HUDEP-2 (cell line): ENCODE measurements around the gene ODC1.
A peak's percentile ranks its signal among the peaks of the same experiment; 100 is the strongest.

Experiments used
- DNase-seq, 76 experiments: peaks; one replicate each; lab custom pipeline; 2025; ENCODE audit not compliant: unreplicated experiment in 76 of 76; lab: John Stamatoyannopoulos, UW

Gene ODC1

DNA sequence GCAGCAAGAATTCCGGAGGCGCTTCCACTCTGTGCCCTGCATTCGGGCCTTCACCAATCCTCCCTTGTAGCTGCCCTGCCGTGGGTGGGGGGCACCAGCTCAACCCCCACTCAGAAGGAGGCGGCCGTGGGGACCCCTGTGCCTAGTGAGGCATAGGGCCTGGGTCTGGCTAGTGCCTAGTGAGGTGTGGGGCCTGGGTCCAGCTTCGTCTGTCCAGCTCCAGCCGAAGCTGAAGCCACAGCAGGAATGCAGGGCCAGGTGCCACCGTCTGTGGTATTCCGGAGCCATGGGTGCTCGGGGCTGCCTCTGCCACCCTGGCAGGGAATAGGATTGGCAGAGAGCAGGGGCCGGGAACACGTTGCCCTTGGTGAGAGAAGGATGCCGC lies 12.3 kb downstream of the ODC1 start:
- DNase-seq = no peak

DNA sequence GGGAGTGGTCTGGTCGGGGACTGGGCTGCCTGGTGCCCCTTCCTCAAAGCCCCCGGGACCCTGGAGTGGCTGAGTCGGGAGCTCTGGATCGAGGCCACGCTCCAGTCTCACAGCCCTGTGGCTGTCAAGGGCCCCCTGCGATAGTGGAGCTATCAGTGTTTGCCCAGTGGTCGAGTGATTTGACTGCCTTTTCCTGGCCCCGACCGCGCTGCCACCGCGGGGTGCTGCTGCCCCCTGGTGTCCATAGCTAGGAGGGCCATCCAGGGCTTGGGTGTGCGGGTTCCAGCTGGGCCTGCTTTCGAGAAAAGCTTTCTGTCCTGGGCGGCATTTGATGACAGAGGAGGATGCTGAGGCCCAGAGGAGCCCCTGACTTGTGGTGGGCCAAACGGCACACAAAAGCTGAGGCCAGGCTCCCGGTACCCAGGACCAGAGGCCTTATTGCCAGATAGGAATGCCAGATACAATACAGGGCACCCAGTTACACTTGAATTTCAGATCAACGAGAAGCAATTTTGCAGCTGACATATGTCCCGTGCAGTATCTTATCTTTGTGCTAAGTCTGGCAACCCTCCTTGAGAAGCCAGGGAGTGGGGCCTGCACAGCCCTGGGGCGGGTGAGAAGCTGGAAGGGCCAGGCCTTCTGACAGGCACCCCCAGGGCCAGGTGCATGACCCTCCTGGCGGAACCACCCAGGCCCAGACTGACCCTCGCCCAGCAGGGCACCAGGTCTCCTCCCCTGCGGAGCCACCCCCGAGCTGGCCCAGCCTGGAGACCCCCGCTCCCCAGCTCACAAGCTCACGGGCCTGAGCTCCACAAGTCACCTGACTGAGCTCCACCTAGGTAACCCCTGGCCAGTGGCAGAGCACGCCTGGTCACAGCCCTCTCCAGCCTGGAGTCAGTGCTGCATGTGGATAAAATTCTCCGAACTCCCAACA lies 13.0 kb downstream of the ODC1 start:
- DNase-seq = peak in 74 of 76 experiments; percentile 23 to 92 (median 78)

DNA sequence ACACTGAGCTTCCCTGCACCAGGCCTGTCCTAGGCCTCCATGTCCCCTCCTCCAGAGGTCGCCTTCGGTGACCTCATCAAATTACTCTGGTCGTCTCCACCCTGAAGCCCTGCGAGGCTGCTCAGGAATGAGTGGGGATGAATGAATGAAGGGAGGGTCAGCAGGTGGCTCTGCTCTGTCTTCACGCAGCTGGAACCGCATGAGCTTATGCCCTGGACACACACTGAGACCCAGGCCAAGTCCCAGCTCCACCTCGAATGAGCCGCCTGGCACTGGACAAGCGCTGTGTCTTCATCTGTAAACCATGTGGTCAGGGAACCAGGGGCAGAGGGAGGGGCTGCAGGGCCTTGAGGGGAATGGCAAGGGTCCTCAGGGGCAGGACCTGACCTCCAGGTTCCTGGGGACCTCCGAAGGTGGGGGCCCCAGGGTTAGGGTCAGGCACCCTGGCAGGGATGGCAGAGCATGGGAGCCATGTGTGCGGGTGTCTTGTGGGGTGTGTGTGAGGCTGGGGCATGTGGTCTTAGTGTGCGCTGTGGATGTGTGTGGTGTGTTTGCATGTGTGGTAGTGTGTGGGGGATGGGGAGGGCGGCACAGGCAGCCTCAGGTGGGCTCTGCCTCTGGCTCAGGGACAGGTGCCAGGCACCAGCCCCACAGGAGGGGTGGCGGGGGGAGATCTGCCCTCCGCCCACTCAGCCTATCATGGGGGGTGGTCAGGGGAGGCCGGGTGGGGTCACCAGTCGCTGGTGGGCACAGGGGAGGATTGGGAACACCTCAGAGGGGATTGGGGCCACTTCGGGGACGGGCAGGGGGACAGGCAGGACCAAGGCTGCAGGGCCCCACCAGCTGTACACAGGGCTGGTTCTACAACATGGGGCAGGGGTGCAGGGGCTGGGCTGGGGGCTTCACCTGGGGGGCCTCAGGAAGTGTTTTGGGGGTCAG lies 13.9 kb downstream of the ODC1 start:
- DNase-seq = peak in 3 of 76 experiments; percentile 6 to 31 (median 24)

DNA sequence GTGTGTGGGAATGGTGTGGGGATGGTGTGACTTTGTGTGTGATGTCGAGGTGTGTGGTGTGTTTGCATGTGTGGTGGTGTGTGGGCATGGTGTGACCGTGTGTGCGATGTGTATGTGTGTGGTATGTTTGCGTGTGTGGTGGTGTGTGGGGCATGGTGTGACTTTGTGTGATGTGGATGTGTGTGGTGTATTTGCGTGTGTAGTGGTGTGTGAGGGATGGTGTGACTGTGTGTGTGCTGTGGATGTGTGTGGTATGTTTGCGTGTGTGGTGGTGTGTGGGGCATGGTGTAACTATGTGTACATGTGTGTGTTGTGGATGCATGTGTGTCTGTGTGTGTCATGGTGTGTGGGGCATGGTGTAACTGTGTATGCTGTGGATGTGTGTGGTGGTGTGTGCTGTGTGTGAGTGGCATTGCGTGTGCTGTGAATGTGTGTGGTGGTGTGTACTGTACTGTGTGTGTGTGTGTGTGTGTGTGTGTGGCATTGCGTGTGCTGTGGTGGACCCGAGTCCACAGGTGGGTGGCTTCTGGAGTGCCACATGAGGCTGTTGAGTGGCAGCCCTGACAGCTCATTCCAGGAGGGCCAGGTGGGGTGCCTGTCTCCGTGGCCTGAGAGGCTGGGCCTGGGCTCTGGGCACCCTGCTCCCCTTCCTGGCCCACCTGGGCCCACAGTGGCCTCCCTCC lies 14.7 kb downstream of the ODC1 start:
- DNase-seq = no peak

DNA sequence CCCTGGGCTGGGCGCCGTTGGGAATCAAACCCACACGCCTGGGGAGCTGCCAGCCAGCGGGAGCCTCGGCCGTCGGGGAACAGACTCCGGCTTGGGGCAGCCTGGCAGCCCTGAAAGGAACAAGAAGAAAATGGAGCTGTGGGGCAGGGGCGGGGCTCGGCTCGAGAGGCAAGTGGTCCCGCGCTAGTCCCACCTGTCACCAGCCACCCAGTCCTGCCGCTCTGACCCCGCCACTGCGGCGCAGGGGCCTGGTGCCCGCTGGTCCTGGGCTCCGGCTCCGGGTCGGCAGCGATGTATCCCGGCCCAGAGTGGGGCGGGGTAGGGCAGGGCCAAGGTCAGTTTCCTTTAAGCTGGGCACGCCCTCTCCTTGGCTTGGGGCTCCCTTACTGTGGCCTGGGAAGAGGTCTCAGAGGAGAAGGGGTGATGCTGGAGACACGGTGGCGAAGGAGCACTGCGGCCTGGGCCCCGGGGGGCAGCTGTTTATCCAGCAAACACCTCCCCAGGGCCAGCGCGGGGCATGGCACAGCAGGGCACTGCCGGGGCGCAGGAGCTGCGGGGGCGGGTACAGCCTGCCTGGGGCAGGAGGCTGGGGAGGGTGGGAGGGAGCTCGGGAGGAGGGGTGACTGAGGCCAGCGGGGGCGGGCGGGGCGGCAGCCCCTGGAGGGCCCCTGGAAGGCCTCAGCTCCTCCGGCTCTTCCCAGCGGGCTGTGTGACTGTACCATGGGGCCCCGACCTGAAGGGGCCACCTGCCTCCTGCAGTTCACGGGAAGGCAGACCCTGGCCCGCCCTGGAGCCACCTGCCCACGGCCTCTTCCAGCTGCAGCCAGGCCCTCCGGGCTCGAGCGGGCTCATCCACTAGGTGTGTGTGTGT lies 15.6 kb downstream of the ODC1 start:
- peak in 19 of 76 experiments; percentile 9 to 60 (median 35) for DNase-seq

DNA sequence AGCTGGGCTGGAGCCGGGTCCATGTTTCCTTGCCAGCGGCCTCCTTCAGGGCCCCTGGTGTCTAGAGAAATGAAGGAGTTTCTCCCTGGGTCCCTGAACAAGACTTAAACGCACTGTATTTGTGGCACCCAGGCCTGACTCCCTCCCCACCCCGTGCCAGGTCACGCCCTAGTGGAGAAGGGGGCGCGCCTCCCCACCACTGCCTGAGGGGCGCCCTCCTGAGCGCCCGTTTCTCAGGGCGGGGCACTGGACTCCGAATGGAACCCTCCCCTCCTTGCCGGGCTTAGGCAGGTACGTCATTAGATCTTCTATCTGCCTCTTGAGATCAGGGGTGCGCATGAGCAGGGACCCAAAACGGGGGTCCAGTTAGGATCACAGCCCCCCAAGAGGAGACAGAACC lies 16.3 kb downstream of the ODC1 start:
- peak in 2 of 76 experiments; percentile 4 to 25 for DNase-seq

DNA sequence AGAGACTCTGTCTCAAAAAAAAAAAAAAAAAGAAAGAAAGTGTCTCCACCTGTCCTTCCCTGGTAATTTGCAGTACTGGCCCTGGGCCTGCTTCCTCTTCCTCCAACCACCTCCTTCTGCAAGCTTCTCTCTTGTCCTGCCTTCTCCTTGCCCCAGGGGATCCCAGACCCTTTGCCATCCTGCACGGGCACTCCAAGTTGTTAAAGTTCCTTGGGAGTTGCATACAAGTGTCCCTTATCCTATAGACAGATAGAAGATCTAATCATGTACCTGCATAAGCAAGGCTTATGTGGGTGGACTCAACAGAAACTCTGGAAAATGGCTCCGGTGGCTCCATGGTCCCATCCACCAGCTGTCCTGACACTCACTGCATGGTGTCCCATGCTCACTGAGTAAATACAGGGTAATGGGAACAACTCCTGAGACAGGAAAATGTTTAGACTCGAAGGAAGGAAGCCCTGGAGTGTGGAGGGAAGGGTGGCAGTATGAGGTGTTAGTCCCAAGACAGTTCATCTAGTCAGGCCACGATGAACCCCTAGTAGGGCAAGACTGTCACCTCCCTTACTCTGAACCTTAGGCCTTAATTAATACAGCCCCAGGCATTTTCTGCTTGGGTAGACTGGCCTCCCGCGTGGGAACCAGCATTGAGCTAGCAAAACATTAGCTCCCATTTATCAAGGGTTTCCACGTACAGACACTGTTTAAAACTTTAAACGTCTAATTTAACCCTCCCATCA lies 17.1 kb downstream of the ODC1 start:
- DNase-seq = no peak

DNA sequence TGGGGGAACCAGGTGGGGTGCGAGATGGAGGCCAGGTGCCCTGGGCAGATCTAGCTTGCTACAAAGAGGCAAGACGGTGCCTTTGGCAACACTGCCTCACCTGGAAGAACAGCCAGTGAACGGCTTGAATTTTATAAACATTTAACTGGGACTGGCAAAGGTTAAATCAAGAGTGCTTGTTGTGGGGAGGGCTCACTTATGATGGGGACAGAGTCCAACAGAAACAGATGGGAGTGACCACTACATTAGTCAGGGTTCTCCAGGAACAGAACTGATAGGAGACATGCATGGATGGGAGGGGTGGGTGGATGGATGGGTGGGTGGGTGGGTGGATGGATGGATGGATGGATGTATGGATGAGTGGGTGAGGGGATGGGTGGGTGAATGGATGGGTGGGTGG lies 19.2 kb downstream of the ODC1 start:
- no peak for DNase-seq

DNA sequence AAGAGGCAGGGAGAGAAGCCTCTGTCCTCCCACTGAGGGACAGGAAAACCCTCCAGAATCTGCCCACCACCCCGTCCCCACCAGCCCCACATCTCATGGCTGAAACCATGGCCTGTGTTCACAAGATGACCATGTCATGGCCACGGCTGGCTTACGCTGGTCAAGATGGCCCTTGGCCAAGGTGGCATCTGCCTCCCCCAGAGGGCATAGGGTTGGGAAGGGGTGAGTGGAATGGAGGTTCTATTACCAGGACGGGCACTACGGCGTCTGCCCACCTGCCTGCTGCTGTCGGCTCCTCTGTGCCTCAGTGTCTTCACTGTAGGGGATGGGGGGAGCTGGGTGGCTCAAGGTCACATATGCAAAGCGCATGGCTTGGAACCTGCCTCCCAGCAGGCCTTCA lies 19.8 kb downstream of the ODC1 start:
- no peak for DNase-seq

DNA sequence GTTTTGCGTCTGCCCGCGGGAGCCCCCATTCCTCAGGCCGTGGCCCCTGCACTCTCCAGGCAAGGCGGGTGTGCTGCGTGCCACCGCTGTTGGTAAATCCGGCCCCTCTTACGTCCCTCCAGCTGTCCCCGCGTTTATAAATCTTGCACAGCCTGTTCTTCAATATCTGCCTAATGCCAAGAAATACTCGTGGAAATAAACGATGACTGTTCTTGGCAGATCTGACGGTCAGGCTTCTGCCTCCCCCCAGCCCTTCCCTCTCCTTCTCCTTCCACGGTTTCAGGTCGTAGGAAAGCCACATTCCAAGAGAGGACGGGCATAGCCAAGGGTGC lies 20.5 kb downstream of the ODC1 start:
- no peak for DNase-seq

DNA sequence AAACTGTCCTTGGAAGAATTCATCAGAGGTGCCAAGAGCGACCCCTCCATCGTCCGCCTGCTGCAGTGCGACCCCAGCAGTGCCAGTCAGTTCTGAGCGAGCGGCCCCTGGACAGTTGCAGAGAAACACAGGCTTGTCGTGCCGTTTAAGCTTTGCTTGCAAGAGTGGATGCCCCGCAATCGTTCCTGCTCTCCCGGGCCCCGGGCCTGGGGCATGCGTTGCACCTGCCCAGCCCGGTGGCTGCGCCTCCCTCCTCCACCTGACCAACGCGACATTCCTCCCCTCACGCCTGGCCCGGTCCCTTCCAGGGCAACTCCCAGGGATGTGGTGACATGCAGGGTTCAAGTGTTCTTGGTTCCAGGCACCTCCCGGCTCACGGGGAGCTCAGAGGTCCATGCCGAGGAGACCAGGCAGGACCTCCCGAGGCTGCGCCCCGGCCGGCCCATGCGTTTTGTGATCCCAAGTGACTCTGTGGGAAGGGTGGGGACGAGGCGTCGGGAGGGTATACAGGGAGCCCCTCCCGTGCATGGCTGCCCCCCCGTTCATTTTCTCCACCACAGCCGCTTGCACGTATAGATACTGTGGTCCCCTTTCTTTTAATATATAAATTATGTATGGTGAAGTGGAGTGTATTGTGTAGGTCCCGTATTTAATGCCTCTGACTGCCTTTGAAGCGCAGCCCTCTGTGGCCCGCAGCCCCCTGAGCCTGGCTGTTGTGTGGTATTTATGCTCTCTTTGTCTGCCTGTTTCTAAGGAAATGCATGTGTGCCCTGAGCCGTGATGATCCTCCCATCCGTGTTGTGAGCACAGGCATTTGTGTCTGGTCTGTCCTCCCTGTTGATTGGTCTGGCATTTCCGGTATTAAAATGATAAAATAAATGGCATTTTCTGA lies 21.2 kb downstream of the ODC1 start:
- DNase-seq = no peak

DNA sequence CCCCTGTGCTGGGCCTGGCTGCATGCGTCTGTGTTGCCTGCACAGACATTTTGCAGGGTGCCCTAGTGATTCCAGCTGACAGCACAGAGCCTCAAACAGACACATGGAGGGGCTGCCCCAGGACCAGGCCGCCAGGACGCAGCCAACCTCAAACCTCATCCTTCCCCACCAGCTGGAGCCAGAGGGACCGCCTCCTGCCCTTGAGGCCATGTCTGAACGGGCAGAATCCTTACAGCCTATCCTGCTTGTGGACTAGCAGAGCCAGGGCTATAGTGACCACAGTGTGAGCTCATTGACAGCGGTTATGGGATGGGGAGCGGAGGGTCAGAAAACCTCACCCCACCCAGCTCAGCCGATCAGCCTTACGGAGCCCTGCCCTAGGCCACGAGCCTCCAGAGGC lies 22.4 kb downstream of the ODC1 start:
- no peak for DNase-seq

DNA sequence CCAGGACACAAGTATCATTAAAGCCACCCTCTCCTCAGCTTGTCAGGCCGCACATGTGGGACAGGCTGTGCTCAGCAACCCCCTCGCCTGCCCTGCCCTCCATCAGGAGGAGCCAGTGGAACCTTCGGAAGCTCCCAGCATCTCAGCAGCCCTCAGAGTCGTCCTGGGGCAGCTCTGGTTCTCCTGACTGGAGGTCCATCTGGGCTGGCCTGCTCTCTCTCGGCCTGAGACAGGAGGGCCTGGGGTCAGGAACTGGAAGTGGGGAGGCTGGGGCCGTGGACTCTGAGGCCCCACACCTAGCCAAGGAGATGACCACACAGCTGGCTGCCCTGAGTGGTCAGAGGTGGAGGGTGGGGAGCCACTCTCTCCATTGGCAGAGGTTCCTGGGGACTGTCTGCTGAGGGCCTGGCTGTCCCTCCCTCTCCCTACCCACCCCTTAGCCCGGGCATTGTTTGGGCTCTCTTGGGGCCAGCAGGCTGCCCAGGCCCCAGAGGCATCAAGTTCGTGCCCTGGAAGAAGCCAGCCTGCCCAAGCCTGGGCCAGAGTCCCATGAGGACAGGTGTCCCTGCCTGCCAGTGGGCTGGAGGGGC lies 23.1 kb downstream of the ODC1 start:
- no peak for DNase-seq

DNA sequence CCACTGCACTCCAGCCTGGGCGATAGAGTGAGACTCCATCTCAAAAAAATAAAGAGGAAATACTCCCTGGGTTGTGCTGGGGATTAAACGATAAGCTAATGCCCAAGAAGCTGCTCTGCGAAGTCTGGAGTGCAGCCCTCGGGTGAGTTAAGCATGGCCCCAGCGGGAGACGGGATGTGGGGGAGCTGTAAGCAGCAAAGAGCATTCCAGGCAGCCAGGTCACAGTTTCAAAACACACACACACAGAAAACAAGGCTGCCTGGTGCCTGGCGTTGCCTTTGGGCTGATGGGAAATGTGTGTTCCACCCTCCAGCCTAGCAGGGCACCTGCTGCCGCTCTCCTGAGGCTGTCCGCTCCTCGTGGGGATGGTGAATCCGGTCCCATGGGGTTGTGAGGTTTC lies 24.1 kb downstream of the ODC1 start:
- no peak for DNase-seq

DNA sequence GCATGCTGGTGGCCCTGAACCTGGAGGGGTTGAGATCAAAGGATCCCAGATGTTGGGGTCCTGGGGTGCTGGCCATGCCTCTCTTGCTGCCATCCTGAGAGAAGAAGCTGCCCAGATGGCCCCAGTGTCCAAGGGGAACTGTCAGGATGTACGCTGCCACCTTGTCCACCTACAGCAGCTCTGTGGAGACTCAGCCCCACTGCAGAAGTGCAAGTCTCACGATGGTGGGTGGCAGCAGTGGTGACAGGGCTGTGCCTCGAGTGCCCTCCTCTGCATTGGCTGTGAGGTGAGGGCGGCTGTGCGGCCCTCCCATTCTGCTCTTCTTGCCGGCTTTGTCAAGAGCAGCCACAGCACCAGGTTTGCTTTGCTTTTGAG lies 24.7 kb downstream of the ODC1 start:
- no peak for DNase-seq

DNA sequence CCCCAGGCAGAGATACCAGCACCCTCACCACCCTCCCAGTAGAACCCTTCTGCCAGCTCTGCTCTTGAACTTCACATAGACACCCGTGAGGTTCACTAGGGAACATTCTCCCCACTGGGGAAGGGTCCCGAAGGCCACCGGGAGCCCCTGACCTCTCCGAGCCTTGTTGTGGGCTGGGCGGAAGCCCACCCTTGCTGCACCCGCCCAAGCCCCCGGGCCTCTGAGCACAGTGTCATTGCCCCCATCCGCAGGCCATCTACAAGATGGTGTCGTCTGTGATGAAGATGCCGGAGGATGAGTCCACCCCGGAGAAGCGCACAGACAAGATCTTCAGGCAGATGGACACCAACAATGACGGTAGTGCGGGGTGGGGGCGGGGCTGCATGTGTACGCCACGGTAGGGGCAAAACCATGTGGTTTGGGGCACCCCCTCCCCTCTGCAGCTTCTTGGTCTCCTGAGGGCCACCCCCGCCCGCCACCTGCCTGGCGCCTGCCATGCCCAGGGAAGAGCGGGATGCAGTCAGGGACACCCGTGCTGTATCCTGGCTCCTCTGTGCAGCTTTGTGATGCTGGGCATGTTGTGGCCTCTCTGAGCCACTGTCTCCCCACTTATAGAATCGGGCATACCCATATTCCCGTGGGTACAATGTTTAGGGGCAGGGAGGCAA lies 25.3 kb downstream of the ODC1 start:
- DNase-seq = no peak

DNA sequence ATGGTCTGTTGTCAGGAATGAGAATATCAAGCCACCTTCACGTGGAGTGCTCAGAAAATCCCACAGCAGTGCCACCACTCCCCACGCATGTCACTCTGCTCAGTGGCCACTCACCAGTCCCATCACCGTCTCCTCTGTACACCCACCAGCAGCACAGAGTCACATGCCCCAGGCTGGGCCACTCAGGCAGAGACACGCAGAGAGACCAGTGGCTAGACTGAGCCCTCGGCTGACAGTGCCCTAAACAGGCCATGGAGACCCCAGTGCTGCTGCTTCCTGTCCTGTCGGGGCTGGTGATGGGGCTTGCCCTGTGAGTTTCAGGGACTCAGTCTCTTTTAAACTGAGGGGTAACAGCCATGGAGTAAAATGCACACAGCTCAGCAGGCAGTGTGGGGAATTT lies 25.9 kb downstream of the ODC1 start:
- DNase-seq = no peak
